Forelimb muscle (tissue), 1 donor: ENCODE measurements around the gene CLIC4. TPM values are rescaled to one million over a fixed set of nuclear protein-coding genes. Genes with fewer than 3 reads are reported as not detected.
"Not testable (repeated sequence)": the region's sequence is repeated elsewhere in the genome, so short reads cannot be mapped to it uniquely, and the experiment has no call there.

ENCODE experiments used
- DNase-seq: peaks from one replicate; pipeline ENCODE4 v3.0.0-alpha.2; 2013; ENCODE audit warnings: low read depth
- polyA plus RNA-seq: library from polyadenylated mRNA; unstranded; fragments of 120-200 nt; gene quantifications from one replicate; pipeline ENCODE4 v1.2.1, GENCODE V29; 2013; ENCODE audit not compliant: insufficient read length

Gene CLIC4
- polyA plus RNA-seq, 1 donor, result 115 TPM

DNA sequence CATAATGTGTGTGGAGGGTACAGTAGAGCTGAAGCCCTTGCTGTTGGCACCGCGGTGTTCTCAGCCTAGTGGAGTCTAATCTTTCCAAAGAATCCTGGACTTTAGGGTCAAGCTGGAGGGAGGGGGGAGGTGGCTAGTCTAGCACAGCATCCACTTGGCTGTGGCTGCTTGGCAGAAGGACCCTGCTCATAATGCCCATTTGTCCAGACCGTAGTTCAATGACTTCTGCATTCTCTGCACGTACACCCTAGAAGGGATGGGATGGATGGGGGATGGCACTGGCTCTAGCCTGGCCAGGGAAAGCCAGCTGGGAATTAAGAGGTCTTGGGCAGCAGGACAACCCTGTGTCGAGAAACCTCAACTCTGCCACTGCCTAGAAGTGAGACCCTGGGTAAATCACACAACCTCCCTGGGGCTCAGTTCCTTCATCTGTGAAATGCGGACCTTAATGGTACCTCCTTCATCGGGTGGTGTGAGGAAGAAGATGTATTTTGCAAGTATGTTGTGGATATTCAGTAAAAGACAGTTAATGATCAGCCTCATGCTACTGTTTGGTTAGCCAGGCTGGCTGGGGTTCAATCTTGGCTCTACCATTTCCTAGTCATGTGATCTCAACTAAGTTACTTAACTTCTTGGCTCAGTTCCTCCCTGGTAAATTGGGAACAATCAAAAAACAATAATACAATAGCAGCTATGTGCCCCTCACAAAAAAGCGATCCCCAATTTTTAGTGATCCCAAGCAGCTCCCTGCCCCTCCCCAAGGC, 27.2 kb upstream of the CLIC4 start:
- DNase-seq, result no peak

DNA sequence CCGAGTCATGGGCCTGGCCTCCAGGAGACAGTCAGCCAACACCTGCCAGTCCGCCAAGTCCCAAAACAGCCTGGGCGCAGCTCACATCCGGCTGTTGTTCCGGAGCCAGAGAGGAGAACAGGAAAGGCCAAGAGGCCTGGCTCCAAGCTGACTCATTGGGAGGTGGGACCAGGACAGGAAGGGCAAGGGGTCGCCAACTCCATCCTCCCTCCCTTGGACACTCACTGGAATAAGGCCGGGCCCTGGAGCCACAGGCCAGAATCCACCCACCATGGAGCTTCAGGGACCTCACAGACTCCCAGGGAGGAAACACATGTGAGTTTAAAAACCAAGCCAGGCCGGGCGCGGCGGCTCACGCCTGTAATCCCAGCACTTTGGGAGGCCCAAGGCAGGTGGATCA, 25.1 kb upstream of the CLIC4 start:
- DNase-seq, result no peak

DNA sequence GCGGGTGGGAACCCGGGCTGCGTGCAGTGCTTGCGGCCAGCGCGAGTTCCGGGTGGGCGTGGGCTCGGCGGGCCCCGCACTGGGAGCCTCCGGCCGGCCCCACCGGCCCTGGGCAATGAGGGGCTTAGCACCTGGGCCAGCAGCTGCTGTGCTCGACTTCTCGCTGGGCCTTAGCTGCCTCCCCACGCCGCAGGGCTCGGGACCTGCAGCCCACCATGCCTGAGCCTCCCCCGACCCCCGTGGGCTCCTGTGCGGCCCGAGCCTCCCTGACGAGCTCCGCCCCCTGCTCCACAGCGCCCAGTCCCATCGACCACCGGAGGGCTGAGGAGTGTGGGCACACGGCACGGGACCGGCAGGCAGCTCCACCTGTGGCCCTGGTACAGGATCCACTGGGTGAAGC, 23.7 kb upstream of the CLIC4 start:
- DNase-seq, result no peak

DNA sequence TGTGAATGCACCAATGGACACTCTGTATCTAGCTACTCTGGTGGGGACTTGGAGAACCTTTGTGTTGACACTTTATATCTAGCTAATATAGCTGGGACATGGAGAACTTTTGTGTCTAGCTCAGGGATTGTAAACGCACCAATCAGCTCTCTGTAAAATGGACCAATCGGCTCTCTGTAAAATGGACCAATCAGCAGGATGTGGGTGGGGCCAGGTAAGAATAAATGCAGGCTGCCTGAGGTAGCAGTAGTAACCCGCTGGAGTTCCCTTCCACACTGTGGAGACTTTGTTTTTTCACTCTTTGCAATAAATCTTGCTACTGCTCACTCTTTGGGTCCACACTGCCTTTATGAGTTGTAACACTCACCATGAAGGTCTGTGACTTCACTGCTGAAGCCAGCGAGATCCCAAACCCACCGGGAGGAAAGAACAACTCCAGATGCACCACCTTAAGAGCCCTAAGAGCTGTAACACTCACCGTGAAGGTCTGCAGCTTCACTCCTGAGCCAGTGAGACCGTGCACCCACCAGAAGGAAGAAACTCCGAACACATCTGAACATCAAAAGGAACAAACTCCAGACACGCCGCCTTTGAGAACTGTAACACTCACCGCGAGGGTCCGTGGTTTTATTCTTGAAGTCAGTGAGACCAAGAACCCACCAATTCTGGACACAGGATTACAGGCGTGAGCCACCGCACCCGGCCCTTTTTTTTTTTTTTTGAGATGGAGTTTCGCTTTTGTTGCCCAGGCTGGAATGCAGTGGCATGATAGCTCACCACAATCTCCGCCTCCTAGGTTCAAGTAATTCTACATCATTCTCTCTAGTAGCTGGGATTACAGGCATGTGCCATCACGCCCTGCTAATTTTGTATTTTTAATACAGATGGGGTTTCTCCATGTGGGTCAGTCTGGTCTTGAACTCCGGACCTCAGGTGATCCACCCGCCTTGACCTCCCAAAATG, 22.9 kb upstream of the CLIC4 start:
- DNase-seq, result not testable (repeated sequence)

DNA sequence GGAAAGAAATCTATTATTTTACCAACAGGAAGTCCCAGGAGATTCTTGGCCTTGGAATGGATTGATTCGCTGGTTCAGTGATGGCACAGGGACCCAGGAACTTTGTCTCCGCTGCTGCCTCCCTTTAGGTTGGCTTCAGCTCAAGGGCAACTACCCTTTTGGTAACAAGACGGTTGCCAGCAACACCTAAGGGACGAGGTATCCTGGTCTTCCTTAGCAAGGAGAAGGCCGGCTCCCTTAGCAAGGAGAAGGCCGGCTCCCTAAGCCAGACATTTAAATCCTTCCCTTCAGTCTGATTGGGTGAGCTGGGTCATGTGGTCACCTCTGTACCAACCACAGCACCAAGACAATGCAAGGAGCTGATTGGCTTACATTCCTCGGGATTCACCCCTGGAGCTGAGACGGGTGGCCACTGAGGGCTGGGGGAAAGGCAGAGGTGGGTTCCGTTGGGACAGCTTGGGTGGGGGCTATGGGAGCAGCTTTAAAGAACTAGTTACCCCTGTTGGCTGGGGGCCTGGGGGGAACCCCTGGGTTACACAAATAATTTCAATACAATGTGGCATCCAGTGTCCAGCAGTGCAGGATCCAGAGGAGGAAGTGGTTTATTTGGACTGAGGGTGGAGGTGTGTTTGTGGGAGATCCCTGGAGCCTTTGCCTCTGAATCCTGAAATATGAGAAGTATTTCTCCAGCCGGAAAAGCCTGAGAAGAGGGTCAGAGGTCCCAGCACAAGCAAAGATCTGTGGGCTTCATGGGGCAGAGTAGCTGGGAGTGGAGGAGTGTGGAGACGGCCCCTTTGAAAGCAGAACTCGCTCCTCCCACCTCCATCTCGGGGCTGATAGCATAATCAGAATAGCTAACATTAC, 20.7 kb upstream of the CLIC4 start:
- DNase-seq, result no peak

DNA sequence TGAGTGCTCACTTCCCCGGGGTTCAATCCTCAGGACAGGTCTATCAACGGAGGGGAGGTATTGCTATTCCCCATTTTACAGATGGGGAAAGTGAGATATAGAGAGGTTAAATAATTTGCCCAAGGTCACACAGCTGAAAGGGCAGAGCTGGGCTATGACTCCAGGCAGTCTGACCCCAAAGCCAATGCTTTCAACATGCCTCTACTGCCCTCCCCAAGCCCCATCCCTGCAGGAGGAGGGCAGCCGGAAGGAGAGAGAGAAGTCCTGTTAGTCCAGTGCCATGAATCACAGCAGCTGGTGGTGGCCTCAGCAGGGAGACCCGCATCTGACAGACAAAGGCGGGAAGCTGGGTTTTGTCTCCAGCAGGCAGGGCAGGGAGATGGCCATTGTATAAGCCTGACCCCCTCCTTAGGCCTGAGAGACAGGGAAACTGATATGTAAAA, 20.0 kb upstream of the CLIC4 start:
- no peak for DNase-seq

DNA sequence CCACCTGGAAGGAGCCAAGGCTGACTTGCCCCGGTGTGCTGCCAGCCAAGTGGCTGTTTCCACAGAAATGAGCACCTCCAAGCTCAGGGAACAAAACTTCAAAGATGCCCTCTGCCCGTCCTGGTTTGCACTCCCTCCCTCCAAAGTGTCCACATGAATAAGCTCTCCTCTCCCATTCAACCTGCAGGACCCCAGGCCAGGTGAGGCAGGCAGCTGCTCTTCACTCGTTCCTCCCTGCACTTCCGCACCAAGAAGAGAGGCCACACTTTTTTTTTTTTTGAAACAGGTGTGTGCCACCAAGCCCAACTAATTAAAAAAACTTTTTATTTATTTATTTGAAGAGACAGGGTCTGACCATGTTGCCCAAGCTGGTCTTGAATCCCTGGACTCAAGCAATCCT, 18.5 kb upstream of the CLIC4 start:
- DNase-seq, result no peak

DNA sequence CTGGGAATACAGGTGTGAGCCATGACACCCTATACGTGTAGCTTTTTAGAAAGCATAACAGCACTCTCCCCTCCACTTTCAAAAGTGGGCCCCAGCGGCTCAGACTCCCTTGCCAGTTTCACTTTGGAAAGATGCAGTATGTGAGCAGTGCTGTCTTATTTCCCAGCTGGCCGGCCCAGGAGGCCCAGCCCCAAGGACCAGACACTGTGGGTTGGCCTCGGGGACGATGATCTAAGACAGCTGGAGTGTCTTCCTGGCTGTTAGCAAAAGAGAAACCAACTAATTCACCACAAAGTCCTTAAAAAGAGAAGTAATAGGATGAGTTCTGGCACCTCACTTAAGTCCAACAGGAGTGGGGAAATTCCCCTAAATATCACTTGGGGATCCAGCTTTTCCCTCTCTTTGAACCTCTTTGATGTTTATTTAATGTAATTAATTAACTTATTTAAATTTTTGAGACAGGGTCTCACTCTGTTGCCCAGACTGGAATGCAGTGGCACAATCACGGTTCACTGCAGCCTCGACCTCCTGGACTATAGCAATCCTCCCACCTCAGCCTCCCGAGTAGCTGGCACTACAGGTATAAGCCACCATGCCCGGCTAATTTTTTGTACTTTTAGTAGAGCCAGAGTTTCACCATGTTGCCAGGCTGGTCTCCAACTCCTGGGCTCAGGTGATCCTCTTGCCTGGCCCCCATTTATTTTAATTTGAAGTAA, 17.6 kb upstream of the CLIC4 start:
- DNase-seq, result no peak

DNA sequence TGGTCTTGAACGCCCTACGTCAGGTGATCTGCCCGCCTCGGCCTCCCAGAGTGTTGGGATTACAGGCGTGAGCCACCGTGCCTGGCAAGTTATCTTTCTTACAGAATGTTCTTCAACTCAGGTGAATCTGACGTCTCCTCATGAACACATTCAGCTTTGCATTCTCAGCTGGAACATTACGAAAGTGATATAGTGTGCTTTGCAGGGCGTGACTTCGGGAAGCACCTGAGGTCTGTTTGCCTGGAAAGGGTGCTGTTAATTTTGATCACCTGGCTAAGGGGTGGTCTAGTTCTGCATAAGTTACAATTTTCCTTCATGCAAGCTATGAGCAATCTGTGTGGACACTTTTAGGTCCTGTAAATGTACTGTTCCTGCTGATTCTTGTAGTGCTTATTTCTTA, 16.3 kb upstream of the CLIC4 start:
- no peak for DNase-seq

DNA sequence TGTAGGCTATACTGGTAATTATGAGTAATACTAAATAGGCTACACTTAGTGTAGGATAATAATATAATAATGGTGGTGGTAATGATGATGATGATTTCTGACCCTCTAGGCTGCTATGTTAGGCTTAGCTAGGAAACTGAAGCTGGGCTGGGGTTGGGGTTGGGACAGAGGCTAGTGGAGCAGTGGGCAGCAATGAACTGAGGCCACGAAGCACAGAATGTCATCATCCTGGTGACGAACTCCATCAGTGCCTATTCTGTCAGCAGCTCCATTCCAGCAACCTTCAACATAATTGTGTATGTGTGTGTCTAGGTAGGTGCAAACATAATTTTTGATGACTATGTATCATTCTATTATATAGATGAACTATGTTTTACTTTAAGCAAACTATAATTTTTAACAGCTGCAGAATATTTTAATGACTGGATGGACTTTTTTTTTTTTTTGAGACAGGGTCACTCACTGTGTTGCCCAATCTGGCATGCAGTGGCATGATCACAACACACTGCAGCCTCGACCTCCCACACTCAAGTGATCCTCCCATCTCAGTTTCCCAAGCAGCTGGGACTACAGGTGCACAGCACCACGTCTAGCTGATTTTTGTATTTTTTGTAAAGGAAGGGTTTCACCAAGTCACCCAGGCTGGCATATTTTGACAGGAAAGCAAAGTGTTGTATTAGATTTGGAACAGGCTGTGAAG, 12.9 kb upstream of the CLIC4 start:
- DNase-seq, result no peak

DNA sequence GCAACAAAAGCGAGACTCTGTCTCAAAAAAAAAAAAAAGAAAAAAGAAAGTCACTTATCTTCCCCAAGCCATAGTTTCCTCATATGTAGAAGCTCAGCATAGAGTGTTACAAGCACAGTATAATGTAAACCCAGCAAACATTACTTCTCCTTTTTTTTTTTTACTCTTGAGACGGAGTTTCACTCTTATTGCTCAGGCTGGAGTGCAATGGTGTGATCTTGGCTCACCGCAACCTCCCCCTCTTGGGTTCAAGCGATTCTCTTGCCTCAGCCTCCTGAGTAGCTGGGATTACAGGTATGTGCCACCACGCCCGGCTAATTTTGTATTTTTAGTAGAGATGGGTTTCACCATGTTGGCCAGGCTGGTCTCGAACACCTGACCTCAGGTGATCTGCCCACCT, 11.9 kb upstream of the CLIC4 start:
- DNase-seq, result not testable (repeated sequence)

DNA sequence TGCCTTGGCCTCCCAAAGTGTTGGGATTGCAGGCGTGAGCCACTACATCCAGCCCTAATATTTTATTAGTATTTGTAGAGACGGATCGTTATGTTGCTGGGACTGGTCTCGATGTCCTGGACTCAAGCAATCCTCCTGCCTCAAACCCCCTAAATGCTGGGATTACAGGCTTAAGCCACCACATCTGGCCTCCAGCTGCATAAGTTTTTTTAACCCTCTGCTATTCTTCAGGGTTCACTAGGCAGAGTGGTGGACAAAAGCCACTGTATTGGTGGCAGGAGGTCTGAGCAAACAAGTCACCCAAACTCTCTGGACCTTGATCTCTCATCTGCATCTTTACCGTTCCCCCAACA, 10.1 kb upstream of the CLIC4 start:
- no peak for DNase-seq

DNA sequence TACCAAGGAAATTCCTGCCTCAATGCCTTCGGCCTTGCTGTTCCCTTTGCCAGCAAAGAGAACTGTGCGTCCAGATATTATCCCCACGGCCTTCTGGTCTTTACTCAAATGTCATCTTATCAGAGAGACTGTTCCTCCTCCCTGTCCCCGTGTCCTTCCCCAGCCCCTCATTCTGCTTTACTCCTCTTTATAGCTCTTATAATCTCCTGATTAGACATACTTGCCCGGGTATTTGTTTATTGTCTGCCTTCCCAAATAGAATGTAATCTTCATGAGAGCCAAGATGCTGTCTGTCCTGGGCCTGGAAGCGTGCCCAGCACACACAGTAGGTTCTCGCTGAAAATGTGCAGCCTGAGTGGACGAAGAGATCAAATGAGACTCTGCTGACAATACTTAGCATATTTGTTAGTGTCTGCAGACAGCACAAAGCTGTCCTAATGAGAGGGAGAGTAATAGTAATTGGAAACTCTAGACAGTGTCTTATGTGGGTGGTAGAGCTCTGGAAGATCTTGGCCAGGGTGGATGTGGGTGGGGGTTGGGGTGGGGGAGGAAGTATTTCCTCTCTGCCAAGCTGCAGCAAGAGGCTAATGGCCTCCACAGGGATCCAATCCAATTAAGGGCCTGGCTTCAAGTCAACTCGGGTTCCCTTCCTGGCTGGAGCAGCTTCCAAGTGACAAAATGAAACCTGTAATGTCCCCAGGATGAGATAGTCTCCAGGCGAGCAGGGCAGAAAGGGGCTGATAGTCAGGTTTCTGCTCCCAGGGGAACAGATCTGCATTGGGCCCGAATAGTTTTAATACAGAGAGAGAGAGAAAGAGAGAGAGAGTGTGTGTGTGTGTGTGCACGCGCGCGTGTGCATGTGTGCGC, 9.5 kb upstream of the CLIC4 start:
- DNase-seq, result no peak

DNA sequence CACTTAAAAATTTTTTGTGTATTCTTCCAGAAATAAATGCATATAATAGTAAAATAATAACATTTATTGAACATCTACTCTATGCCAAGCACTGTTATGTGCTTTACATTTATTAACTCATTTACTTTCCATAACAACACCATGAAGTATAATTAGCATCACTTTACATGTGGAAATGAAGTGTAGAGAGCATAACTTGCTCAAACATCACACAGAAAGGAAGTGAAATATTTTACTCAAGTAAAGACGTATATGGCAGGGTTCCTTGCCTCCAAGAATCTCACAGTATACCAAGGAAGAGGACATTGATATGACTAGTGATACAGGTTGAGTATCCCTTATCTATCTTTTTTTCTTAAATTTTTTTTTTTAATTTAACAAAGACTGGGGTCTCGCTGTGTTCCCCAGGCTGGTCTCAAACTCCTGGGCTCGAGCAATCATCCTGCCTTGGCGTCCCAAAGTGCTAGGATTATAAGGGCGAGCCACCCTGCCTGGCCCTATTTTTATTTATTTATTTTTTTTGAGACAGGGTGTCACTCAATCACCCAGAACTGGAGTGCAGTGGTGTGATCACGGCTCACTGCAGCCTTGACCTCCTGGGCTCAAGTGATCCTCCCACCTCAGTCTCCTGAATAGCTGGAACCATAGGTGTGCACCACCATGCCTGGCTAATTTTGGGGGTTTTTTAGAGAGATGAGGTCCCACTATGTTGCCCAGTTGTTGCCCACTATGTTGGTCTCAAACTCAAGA, 7.7 kb upstream of the CLIC4 start:
- no peak for DNase-seq

DNA sequence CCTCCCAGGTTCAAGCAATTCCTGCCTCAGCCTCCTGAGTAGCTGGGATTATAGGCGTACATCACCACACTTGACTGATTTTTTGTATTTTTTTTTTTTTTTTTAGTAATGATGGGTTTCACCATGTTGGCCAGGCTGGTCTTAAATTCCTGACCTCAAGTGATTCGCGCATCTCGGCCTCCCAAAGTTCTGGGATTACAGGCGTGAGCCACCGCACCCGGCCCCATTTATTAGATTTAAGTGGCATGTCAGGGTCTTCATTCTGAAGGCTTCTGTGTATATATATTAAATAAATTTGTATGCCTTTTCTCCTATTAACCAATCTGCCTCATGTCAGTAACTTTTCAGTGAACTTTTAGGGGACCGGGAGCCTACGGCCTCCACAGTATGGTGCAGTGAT, 6.0 kb upstream of the CLIC4 start:
- no peak for DNase-seq

DNA sequence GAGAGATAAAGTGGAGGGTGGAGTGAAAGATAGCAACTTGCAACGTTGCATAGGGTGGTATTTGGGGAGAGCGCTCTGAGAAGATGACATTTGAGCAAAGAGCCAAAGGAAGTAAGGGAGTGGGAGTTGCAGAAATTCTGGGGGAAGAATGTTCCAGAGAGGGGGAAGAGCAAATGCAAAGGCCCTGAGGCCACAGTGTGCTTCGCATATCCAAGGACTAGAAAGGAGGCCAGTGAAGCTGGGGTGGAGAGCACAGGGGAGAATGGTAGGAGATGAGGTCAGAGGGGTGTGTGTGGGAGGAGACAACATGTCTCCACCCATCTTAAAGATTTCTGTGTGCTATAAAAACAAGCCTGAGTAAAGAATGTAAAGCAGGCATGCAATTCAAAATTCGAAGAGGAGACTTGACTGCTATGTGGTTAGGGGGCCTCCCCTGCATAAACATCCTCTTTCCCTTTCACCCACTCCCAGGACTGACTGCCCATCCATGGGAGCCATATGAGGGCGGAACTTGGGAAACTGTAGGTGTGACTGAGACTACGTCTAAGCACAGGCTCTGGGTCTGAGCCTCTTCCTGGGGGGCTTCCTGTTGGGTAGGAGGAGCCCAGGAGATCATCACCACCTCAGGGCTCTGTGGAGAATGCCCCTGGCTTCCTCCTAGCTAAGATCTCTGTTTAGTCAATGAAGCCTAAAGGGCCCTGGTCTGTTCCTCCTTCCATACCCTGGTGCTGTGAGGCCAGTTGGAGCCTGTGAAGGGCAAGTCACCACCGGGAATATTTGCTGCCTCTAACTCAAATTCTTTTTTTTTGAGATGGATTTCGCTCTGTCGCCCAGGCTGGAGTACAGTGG, 2.9 kb upstream of the CLIC4 start:
- no peak for DNase-seq

DNA sequence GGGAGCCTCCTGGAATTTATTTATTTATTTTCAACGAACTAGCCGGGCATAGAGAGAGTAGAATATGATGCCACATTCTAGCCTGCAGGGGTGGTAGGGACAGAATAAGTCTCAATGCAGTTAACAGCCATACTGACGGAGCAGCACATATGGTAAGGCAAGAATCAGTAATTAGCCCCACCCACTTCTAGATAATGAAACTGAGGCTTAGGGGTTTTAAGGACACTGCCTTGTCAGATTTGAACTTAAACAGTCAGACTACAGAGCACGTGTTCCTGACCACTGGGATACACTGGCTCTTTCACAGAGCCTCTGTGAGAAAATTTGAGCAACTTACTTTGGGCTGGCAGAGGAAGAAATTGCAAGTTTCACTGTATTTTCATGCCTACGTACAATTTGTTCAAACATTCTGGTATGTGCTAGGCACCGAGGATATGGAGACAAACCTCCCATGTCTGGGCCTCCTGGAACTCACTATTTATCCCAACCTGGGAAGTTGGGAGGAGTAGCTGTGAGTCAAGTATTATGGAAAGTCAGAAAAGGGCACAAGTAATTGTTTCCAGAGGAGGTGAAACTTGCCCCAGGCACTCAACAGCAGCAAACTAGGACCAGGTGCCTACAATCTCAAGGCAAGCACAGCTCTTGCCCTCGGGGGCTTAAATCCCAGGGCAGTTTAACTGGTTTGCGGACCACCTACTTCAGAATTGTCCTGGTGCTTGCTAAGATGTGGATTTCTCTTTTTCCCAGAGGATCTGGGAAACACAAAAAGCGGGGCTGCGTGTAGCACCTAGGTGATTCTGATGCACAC, 1.6 kb upstream of the CLIC4 start:
- DNase-seq, result no peak
